ENCODE measurements around the gene SIM2. TPM values are rescaled to one million over a fixed set of nuclear protein-coding genes. Genes with fewer than 3 reads are reported as not detected.

The SIM2 gene
- total RNA-seq, 1 donor from 2014 or later, result not detected

- Mint-ChIP-seq H3K9me3 (no peaks in the 10 kb centered on the region), H3K4me1 (peaks cover 28% of the 10 kb centered on the region), H3K27ac (no peak overlapping the region), H3K27me3 (ENCODE audit: low read depth) (peaks cover 91% of the 10 kb centered on the region), H3K4me3 (no peak overlapping the region), H3K36me3 (no peaks in the 10 kb centered on the region)
- no peak for TF ChIP-seq CTCF (IDR thresholded peaks at IDR 0.05; ENCODE audit: unreplicated experiment)
- no peak for DNase-seq (ENCODE audit: low spot score in 2 of 2, unreplicated experiment in 2 of 2)
Measured at GRCh38 chr21:36703626-36704280, 4.8 kb downstream of the SIM2 start.

DNA sequence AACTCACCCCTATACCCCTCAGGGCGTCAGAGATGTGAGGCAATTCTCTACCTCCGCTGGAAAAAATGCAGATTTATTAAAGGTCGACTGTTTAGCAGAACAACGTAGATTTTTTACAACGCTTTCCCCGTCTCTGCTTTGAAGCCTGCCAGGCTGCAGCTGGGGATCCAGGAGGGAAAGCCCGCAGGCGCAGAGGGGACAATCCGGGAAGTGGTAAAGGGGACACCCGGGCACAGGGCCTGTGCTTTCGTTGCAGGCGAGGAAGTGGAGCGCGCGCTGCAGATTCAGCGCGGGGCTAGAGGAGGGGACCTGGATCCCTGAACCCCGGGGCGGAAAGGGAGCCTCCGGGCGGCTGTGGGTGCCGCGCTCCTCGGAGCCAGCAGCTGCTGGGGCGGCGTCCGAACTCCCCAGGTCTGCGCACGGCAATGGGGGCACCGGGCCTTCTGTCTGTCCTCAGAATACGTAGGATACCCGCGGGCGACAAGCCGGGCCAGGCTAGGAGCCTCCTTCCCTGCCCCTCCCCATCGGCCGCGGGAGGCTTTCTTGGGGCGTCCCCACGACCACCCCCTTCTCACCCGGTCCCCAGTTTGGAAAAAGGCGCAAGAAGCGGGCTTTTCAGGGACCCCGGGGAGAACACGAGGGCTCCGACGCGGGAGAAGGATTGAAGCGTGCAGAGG is 5.5 kb downstream of the SIM2 start:
- Mint-ChIP-seq H3K9me3 (no peaks in the 10 kb centered on the region), H3K27ac (no peak overlapping the region), H3K27me3 (ENCODE audit: low read depth) (peaks cover 95% of the 10 kb centered on the region), H3K4me3 (no peak overlapping the region), H3K36me3 (no peaks in the 10 kb centered on the region), H3K4me1 (peaks cover 29% of the 10 kb centered on the region)
- no peak for TF ChIP-seq CTCF (IDR thresholded peaks at IDR 0.05; ENCODE audit: unreplicated experiment)
- DNase-seq (ENCODE audit: low spot score in 2 of 2, unreplicated experiment in 2 of 2), result peak in 1 of 2 experiments; percentile 53

GRCh38 chr21:36704958-36705678 is 6.2 kb downstream of the SIM2 start:
- H3K4me3 Mint-ChIP-seq, result no peak overlapping the region

GRCh38 chr21:36705679-36706481 is 7.0 kb downstream of the SIM2 start:
- H3K4me3 Mint-ChIP-seq, result no peak overlapping the region
- H3K27me3 Mint-ChIP-seq (ENCODE audit: low read depth), result peaks cover 97% of the 10 kb centered on the region

More at GRCh38 chr21:36704958-36705678, 6.2 kb downstream of the SIM2 start:
- peaks cover 29% of the 10 kb centered on the region for H3K4me1 Mint-ChIP-seq
- TF ChIP-seq CTCF (IDR thresholded peaks at IDR 0.05; ENCODE audit: unreplicated experiment), result no peak
- H3K27ac Mint-ChIP-seq, result no peak overlapping the region
- no peaks in the 10 kb centered on the region for H3K9me3 Mint-ChIP-seq
- H3K36me3 Mint-ChIP-seq, result no peaks in the 10 kb centered on the region
- no peak for DNase-seq (ENCODE audit: low spot score in 2 of 2, unreplicated experiment in 2 of 2)
- H3K27me3 Mint-ChIP-seq (ENCODE audit: low read depth), result peaks cover 97% of the 10 kb centered on the region

More at GRCh38 chr21:36705679-36706481, 7.0 kb downstream of the SIM2 start:
- Mint-ChIP-seq H3K27ac (no peak overlapping the region), H3K36me3 (no peaks in the 10 kb centered on the region), H3K9me3 (no peaks in the 10 kb centered on the region), H3K4me1 (peaks cover 28% of the 10 kb centered on the region)
- no peak for DNase-seq (ENCODE audit: low spot score in 2 of 2, unreplicated experiment in 2 of 2)
- TF ChIP-seq CTCF (IDR thresholded peaks at IDR 0.05; ENCODE audit: unreplicated experiment), result no peak

Measured in mesothelial cell of epicardium (in vitro differentiated cells).